ENCODE results near the gene CYBC1. TPM values are rescaled to one million over a fixed set of nuclear protein-coding genes. Genes with fewer than 3 reads are reported as not detected.

The CYBC1 gene
- 10 to 100 TPM; 28.7 to 84.6 (median 64.6) TPM for total RNA-seq

DNA sequence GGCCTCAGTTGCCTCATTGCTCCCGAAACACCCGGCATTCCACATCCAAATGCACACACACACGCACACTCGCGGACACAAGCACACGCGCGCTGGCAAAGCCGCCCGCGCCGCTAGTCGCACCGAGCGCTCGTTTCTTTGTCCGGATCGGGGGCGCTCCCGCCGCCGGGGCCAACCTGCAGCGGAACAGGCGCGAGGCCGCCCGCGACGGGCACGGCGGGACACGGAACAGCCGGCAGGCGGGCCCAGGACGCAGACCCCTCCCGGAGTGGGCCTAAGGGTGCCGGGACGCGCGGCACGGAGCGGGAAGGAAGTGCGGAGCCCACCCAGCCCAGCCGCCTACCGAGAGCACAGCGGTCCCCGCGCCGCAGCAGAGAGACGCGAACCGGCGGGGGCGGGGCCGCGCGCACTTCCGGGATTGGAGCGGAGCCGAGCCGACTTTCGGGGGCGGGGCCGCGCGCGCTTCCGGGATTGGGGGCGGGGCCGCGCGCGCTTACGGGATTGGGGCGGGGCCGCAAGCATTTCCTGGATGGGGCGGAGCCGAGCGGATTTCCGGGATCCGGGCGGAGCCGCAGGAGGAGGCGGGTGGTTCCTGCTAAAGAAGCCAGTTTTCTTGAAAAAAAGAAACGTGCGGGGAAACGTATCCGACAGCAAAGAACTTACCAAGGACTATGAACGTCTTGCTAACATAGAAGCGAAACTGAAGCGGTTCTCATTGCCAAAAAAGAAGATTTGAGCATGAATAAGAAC, at the start of gene CYBC1:
TSS of gene CYBC1 (minus strand) at position 396 of the 750 bp plus-strand sequence. CDS start 1,498 bp downstream, outside the sequence.
- TF ChIP-seq, protein P1, sequence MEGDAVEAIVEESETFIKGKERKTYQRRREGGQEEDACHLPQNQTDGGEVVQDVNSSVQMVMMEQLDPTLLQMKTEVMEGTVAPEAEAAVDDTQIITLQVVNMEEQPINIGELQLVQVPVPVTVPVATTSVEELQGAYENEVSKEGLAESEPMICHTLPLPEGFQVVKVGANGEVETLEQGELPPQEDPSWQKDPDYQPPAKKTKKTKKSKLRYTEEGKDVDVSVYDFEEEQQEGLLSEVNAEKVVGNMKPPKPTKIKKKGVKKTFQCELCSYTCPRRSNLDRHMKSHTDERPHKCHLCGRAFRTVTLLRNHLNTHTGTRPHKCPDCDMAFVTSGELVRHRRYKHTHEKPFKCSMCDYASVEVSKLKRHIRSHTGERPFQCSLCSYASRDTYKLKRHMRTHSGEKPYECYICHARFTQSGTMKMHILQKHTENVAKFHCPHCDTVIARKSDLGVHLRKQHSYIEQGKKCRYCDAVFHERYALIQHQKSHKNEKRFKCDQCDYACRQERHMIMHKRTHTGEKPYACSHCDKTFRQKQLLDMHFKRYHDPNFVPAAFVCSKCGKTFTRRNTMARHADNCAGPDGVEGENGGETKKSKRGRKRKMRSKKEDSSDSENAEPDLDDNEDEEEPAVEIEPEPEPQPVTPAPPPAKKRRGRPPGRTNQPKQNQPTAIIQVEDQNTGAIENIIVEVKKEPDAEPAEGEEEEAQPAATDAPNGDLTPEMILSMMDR (IDR thresholded peaks at IDR 0.05; ENCODE audit: low read depth), result no peak

DNA sequence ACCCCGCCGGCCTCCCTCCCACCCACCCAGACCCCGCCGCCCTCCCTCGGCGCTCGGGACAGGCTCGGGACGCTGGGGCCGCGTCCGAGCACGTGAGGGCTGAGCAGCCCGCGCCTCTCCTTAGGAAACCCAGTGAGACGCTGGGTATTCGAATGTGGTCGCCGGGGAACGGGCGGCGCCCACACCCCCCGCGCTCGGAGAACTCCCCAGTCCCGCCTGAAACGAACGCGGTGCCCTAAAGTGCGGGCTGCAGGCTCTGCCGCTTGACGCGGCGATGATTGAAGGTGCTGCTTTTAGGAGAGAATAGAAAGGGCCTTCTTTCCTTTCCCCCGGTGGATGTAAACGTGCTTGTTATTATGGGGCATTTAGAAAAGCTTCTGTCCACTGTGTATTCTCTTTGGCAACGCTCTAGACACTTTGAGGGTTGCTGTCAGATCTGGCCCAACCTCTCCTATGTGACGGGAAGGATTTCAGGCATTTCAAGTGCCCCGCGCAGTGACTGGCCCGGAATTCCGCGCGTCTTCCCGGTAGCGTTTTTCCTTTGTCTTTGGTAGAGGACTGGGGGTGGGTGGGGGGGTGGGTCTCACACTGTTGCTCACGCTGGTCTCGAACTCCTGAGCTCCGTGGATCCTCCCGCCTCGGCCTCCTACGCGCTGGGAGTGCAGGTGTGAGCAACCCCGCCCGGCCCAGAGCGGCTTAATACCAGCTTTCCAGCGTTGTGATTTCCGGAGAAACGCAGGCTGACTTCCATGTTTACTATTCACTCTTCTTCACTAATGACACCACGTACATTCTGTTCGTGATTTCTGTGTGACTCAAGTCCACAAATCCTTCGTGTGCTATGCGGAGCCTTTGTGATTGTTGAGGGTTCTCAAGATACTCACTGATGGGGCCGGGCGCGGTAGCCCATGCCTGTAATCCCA, 47.2 kb upstream of the CYBC1 start:
- TF ChIP-seq, protein P1 (IDR thresholded peaks at IDR 0.05; ENCODE audit: low read depth), result no peak

DNA sequence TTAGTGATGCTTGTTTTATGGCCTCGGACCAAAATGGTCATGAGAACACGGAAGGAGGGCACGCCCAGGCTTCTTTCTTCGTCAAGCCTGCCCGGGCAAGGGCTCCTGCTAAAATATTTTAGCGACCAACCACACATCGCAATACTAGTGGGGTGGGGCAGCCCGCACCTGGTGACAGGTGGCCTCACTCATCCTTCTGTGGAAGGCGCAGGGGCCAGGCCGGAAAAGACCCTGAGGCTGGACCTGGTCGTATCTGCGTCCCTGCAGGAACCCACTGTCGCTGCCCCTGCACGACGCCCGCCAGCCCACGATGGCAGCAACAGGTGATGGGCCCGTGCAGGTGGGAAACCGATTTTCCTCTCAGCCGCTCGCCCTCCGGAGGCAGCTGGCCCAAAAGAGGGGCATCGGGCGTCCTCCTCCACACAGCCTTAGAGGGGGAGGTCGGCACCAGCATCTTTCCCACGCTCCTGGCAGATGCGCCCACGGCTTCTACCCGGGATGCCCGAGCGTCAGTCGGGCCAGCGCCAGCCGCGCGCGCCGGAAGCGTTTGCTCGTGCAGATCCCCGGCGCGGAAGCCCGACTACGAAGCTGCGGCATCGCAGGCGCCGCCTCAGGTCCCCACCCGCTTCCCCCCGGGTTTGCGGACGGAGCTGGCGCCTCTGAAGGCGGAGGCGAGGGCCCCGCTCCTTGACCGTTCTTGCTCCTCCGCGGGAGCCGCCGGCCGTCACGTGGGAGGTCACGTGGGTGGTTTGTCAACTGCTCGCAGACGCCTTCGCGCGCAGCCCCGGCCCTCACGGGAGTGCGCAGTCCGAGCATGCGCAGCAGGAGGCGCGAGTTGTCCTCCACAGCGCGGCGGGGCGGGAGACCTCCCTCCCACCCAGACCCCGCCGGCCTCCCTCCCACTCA, 46.2 kb upstream of the CYBC1 start:
- TF ChIP-seq, protein P1 (IDR thresholded peaks at IDR 0.05; ENCODE audit: low read depth), result no peak

DNA sequence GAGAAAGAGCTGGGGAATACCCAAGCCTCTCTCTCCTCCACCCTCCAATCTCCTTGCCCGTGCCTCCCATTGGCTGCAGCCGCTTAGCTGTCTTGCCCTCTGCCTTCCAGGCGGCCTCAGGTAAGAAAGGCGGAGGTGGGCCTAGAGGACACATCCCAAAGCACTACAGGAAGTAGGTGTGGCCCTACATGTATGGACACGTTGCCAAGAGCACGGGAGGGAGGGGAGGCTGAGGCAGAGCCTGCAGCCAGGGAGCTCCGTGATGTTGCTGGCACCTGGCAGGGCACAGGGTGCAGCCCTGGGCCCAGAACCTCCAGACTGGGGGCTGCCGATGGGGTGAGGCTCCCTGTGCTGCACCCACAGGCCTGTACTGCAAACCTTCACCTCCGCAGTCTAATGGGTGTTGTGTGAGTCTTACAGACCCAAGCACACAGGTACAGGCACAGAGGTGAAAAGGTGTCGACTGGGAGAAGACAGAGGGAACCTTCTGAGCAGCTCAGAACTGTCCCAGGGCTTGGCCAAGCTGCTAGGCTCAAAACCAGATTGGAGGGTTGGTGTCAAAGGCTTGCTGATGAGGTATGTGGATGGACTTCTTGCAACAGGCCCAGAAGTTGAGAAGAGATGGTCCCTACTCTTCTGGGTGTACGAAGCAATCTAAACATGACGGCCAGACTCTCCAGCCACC, 45.4 kb upstream of the CYBC1 start:
- TF ChIP-seq, protein P1 (IDR thresholded peaks at IDR 0.05; ENCODE audit: low read depth), result no peak

DNA sequence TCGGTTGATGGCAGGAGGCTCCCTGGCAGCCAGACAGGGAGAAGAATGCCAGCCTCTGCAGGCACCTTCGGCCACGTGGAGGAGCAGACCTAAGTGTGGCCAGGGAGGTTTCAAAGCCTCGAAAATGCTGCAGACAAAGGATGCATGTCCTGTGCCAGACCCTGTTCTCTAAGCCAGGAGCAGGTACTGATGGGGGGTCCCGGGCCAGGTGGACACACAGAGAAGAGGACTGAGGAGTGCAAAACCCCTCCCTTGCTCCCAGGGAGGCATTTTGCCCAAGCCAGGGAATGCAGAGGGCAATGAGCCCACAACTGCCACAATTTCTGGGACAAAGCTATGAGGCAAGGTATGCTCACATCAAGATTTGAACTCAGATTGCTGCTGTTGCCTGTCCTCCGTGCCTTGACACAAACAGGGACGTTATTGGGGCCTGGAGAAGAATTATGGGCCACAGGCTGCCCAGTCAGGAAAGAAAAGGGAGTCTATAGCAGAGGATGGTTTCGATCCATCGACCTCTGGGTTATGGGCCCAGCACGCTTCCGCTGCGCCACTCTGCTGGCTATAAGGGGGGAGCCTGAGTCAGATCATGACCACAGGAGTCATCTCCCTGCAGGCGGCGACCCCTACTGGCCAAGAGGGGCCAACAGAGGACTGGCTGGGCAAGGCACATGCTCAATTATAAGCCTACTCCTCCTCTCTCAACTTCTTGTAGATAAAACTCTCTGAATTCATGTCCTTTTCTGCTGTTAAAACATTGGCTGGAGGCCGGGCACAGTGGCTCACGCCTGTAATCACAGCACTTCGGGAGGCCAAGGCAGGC, 43.9 kb upstream of the CYBC1 start:
- TF ChIP-seq, protein P1 (IDR thresholded peaks at IDR 0.05; ENCODE audit: low read depth), result no peak

DNA sequence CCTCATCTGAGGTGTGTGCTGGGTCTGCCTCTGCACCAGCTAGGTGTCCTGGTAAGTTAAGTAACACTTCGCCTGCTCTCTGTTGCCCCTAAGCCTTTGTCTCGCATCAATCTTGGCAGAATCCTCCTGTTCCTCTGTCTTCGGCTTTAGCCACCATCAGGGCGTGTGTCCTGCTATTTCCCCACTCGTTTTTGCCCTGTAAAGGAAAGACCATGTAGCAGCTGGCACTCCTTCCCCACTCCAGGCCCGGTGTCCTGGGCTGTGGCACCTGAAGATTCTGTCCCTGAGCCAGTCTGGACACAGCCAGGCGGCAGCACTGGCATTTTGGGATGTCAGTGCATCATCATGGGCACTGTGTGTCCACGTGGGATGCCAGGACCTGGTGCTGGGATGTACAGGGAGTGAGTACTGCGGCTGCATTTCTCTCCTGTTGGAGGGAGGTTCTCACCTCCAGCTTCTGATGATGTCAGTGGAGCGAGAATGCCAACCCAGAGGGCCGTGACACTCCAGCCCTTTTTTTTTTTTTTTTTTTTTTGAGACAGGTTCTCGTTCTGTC, 42.8 kb upstream of the CYBC1 start:
- TF ChIP-seq, protein P1 (IDR thresholded peaks at IDR 0.05; ENCODE audit: low read depth), result no peak

All from subcutaneous adipose tissue (tissue), 4 donors.